D721Med (cell line): Measurements from ENCODE around the gene ITGA11.
A peak's percentile ranks its signal among the peaks of the same experiment; 100 is the strongest.

Experiments used
- DNase-seq: peaks from one replicate; pipeline ENCODE4 v3.0.0; 2011; ENCODE audit warnings: low spot score; ENCODE audit not compliant: insufficient read length
- FAIRE-seq: peaks from 2 replicates; lab custom pipeline; 2011; peaks lifted over from hg19 to GRCh38; lab: Jason Lieb, UNC
- CTCF ChIP-seq: IDR thresholded peaks from 2 replicates; pipeline ENCODE4 v1.5.1; 2012; ENCODE audit warnings: mild to moderate bottlenecking, control low read depth; ENCODE audit not compliant: insufficient read depth; ENCODE audit errors: missing control alignments

ITGA11 gene

GRCh38 chr15:68387381-68388143 is 44.4 kb downstream of the ITGA11 start:
- DNase-seq (no peak), FAIRE-seq (no peak)
- TF ChIP-seq CTCF: no peak

- DNase-seq (no peak), FAIRE-seq (no peak)
- TF ChIP-seq CTCF: no peak
Observed at GRCh38 chr15:68386587-68387288, 45.2 kb downstream of the ITGA11 start.

- TF ChIP-seq CTCF: no peak
- DNase-seq (no peak), FAIRE-seq (no peak)
Observed at GRCh38 chr15:68385671-68386586, 46.0 kb downstream of the ITGA11 start.

- FAIRE-seq (no peak), DNase-seq (no peak)
- no peak for TF ChIP-seq CTCF
Observed at GRCh38 chr15:68385240-68385561, 46.8 kb downstream of the ITGA11 start.

GRCh38 chr15:68384451-68385239 is 47.3 kb downstream of the ITGA11 start:
- FAIRE-seq: no peak
- TF ChIP-seq CTCF: no peak
- DNase-seq: no peak

GRCh38 chr15:68383161-68384074 is 48.5 kb downstream of the ITGA11 start:
- TF ChIP-seq CTCF: peak; percentile 67
- DNase-seq (no peak), FAIRE-seq (no peak)
